GM19238 (cell line): ENCODE measurements around the gene CFAP206.
"Not testable (repeated sequence)": the region's sequence is repeated elsewhere in the genome, so short reads cannot be mapped to it uniquely, and the experiment has no call there.

Experiments used
- DNase-seq: peaks from one replicate; pipeline ENCODE4 v3.0.0; 2011; ENCODE audit warnings: low spot score; ENCODE audit not compliant: insufficient read length

Gene CFAP206

DNA sequence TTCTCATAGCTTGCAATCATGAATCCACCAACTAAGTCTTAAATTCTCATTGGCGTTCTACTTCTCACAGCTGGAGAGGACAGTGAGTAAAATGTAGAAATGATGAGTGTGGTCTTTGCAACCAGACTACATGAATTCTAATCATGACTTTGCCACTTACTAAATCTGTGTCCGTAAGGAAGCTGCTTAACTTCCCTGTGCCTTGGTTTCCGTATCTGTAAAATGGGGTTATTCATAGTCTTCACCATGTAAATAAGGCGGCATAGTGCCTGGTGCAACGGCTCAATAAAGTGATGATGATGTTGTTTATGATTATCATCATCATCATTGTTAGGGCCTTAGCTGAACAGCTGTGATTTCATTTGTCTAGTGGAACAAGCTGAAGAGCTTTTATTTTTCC is 12.6 kb downstream of the CFAP206 start:
- DNase-seq: no peak

GRCh38 chr6:87421576-87421975 is 13.8 kb downstream of the CFAP206 start:
- DNase-seq: no peak

GRCh38 chr6:87426789-87427188 is 19.0 kb downstream of the CFAP206 start:
- no peak for DNase-seq

DNA sequence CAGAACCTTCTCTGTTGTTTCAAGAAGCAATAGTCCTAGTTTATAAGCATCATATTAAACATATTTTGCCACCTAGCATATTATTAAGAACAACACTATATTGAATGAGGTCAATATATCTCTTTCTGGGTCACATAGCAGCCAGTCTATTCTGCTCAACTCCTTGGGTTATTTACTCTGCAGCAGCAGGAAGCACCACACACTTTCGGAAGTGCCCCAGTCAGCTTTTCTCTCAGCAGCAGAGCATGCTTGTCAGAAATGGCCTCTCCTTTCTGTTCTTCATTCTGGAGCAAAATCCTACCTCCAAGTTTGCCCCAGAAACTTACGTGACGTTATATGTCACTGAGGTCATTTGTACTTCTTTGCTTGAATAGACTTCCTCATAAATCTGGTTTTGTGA is 22.7 kb downstream of the CFAP206 start:
- DNase-seq: no peak

DNA sequence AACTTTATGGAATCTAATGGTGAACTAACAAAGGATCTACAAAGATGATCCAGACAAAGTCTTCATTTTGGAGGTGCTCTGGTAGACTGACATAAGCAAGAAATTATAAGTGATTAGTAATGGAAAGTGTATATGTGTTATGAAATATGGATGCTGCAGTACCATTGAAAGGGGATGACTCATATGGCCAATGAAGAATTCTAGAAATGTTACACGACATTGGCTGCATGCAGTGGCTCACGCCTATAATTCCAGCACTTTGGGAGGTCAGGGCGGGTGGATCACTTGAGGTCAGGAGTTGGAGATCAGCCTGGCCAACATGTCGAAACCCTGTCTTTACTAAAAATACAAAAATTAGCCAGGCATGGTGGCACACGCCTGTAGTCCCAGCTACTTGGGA is 23.5 kb downstream of the CFAP206 start:
- no peak for DNase-seq

DNA sequence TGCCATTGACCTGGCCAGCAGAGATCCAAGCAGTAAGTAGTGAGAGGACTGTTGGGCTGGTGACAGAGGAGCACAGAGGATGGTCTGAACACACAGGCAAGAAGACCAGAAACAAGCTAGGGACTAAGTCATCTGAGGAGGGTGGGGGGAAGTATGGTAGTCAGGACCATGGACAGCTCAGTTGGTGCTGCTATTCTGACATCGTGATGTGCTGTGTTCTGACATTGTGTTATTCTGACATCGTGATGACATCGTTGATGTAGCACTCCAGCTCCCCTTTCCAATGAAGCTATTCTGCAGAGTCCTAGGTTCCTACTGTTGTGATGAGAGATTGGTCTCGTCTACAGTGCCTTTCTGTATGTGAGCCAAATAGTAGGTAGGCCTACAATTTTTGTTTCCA is 28.7 kb downstream of the CFAP206 start:
- peak; percentile 13 for DNase-seq

DNA sequence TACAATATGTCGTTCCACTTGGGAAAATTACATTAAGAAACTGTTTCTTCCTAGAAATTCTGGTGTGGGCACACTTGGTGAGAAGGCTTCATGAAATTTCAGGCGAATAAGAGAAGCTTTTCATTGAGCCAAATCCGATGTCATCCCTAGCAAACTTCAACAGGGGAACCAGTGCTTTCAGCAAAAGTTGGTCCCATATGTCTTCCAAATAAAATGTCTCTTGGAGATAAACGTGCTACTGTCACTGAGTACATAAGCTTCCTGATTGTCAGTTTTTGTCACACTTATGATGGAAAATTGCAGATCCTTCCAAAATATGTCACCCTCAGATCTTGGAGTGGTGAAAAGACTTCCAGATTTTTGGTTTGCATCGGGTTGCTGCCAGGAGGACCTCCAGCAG is 33.9 kb downstream of the CFAP206 start:
- no peak for DNase-seq

DNA sequence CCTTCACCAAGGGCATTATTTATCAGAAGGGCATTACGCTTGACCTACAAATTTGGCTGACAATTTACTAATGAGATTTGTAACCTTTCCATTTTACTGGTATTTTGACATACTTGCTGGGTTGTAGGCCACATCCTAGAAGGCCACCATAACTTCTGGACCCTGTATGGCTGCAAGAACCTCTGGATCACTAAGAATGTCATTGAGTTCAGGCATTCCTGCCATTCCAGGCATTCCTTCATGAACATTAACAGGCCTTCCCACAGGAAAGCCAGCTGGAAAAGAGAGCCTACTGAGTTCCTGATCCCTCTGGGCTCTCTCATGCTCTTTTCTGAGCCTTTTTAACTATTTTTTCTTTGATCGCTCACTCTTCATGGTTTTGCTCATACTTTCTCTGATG is 36.6 kb downstream of the CFAP206 start:
- DNase-seq: no peak

DNA sequence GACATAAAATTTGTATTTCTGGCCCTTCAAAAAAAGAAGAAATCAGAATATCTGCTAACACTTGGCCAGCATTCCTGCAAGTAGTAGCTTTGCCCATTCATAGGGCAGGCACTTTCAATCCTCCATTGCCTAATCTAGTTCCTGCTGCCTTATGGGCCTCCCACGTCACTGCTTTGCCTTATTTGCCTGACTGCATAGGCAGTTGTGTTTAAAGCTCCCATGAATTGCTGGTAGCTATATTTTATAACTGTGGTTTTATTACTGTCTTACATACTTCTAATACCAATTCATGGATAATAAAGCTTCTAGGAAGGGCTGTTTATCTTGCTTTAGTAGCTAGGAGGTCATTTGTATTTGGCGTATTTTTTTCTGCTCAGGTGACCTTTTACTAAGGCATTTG is 57.3 kb downstream of the CFAP206 start:
- no peak for DNase-seq

DNA sequence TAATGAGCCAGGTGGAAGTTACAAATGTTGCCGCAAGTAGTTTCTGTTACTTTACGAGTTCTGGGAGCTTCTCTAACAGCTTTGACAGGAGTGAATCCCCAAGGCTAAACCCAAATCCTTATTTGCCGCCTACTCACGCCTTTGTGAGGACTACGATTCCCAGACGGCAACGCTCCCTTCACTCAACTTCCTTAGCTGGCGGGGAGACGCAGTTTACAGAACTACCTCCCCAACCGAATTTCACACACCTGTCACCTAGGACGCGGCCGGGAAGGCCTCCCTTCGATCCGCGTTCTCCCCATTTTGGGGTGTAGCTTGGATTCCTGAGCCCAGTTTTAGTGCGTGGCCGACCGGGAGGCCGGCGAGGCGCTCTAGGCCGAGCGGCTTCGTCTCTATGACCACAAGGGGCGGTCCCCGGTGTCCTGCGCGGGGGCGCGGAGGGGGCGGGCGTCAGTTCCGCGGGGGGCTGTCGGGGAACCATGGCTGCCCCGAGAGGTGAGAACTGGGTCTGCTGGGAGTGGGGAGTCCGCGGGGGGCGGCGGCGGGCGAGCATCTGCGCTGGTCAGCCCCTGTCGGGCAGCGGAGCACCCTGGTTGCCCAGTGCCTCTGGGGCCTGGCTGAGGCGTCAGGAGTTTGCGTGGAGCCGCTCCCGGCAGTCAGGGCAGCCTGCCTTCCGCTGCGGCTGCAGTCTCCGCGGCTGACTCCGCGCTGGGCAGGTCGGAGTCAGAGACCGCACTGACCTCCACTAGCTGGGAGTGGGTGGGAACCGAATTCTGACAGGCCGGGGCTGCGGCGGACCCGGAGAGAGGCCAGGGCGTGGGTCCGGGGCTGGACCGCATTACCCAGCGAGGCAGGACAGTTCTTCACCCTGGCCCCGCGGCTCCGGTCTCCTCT is 65.0 kb downstream of the CFAP206 start, which contains the start of gene SLC35A1:
Gene SLC35A1, plus strand, starts transcription at position 450 of the 894 bp plus-strand sequence. Its CDS starts 30 bp downstream, at position 480.
- peak; percentile 78 for DNase-seq

GRCh38 chr6:87473419-87473903 is 65.7 kb downstream of the CFAP206 start:
- peak; percentile 48 for DNase-seq

DNA sequence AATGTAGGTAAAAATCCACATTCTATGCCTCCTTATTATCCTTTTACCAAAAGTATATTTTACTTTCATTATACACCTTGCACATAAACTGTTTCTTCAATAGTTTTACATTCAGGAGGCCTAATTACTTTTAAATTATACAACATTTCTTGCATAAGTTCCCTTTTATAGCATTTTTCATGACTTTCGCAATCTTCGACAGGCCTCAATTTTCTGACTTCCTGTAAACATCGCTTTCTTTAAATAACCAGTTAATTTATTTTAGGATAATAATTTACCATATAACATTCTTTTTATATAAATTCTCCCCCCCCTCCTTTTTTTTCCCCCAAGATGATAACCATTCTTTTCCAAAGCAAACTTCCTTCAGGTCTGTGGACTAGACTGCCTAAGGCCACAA is 74.2 kb downstream of the CFAP206 start:
- no peak for DNase-seq

DNA sequence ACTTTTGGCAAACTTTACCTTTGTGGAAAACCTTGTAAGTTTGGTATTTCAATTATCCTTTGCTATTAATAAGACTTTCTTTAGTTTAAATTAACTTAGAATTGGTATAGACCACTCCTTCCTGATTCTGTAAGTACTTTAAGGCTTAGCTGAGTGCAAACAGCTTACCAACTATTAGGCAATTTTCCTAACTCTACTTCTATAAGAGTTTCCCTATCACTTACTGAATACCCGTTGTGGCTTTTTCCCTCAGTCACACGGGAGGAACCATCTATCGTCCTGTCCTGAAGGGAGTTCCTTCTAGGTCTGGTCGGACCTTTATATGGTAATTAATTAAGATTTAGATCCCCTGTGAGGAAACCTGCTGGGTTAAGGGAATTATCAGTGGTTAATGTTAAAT is 74.6 kb downstream of the CFAP206 start:
- no peak for DNase-seq

DNA sequence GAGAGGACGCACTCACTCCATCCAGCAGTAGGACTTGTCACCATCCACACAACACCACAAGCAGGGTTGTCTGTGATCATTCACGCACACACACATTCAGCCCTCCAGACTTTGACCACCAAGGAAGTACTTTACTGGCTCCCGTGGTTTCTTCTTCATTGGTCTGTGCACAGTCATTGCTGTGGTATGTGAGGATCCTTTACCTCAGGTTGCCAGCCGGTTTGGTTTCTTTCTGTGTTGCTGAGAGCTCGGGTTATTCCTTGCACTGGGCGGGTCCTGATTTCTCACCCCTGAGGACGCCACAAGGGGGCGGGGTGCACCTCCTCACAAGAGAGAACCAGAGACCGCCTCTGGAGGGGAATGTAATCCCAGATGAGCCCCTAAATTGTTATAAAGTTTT is 76.2 kb downstream of the CFAP206 start:
- no peak for DNase-seq

DNA sequence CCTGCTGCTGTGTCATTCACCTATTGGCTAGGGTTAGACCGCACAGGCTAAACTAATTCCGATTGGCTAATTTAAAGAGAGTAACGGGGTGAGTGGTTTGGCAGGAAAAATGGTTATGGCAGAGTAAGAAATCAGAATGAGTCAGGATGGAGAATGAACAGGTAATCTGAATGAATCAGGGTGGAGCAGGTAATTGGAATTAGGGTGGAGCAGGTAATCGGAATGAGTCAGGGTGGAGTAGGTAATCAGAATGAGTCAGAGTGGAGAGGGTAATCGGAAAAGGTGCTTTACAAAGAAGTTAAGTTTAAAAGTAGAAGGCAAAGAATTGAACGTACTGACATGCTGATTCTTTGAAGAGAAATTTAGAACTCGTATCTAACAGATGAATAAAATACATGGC is 76.7 kb downstream of the CFAP206 start:
- DNase-seq: no peak

DNA sequence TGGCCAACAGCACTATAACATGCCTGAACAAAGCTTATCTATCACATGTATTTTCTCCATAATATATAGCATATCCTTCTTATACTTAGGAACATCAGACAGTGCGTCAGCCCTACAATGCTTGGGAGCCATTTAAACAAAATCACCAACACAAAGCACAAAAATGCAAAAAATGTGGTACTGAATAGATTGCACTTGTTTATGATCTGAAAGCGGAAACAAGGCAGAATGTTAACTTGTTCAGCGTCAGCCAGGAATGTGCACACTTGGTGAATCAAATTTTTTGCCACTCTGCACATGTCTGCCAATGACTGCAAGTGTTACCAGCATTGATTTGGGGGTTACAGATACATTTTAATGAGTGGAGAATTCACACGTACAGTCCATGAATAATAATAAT is 79.8 kb downstream of the CFAP206 start:
- no peak for DNase-seq

- DNase-seq: not testable (repeated sequence)
Observed at GRCh38 chr6:87489326-87489725, 81.6 kb downstream of the CFAP206 start.

DNA sequence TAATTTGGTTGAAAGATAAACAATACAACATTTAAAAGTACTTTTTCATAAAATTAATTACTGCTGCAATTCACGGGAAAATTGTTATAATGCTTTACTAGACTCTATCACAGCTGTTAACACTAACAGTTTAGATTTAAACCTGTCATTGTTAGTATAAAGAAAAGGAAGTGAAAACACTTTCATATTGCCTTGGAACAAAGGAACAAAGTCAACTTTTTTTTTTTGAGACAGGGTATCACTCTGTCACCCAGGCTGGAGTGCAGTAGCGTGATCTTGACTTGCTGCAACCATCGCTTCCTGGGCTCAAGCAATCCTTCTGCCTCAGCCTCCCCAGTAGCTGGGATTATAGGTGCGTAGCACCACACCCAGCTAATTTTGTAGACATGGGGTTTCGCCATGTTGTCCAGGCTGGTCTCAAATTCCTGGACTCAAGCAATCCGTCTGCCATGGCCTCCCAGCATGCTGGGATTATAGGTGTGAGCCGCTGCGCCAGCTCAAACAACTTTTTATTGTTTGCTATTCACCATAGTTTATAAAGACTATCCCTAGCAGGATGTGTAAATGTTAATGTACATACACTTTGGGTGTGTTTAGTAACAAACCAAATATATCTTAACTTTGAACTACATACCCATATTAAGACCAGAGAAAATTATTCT is 87.1 kb downstream of the CFAP206 start:
- no peak for DNase-seq

GRCh38 chr6:87498048-87498447 is 90.3 kb downstream of the CFAP206 start:
- DNase-seq: no peak

GRCh38 chr6:87501809-87502572 is 94.2 kb downstream of the CFAP206 start:
- no peak for DNase-seq

- DNase-seq: no peak
Observed at GRCh38 chr6:87504441-87504840, 96.7 kb downstream of the CFAP206 start.
